GM18907 (cell line): ENCODE measurements around the gene SORCS2.

Source experiments
- ATAC-seq: cut with Tn5 transposase; IDR thresholded peaks from one replicate; pipeline ENCODE4 v1.9.1; 2021; ENCODE audit warnings: mild to moderate bottlenecking, moderate library complexity; ENCODE audit not compliant: unreplicated experiment

The SORCS2 gene

DNA sequence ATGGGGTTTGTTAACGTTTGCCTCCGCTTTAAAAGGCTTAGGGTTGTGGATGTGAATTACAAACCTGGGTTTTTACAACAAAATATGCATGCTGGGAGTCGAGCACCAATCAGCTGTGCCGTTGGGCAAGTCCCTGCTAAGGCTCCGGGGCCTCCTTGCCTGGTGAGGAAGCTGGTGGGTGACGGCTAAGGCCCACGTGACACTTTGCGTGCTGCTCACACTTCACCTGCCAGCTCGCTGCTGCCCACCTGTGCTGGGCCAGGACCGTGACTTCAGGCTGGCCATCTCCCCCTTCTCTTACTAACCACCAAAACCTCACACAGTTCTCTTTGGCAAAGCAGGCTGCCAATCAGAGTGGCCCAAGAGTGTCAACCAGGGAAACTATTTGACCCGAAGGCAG is 569.0 kb downstream of the SORCS2 start:
- ATAC-seq: no peak

DNA sequence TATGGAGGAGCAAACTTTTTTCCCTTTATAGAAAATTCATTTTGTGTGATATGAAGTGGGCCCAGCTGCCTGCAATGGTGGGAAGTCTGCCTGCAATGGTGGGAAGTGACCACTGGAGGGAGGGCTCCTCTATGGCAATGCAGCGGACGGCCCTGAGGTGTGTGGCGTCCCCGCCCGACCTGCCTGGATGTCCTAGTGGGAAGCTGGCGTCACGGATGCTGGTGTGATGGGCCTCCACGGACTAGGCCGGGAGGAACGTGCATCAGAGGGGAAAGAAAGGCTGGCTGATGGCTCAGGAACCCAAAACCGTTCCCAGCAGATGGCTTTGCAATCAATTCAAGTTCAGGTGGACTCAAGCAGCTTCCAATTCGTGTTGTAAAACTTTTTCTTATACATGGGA is 569.4 kb downstream of the SORCS2 start:
- ATAC-seq: peak; percentile 72

GRCh38 chr4:7762376-7763030 is 570.2 kb downstream of the SORCS2 start:
- ATAC-seq: no peak

DNA sequence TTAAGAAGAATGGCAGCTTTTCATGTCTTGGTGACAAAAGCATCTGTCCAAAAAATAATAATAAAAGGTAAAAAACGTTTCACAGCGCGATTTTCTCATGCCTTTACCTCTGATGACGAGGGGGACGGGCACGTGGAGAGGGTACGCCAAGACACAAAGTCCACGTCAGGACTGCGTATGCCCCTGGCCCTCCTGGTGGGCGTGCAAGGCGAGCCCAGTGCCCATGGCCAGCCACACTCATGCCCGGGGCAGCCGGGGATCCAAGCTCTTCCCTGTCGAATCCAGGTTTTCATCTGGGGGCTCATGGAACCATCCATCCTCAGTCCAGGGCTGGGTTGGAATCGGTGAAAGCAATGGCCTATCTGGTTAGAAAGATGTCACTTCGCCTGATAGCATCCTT is 570.8 kb downstream of the SORCS2 start:
- ATAC-seq: no peak

GRCh38 chr4:7763788-7764187 is 571.5 kb downstream of the SORCS2 start:
- no peak for ATAC-seq

DNA sequence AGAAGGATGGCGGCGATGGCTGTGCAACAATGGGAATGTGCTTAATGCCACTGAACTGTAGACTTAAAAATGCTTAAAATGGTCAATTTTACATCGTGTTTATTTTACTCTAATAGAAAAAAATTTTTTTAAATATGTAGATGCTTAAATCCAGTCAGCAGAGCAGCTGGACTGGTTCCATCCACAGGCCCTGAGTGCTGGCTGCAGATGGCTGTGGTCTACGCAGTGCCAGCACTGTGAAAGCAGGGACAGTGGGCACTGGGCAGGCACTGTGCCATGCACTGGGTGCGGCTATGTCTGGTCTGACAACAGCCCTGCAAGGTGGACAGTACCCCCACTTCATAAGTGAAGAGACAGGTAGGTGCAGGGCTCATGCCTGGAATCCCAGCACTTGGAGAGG is 572.1 kb downstream of the SORCS2 start:
- ATAC-seq: no peak

DNA sequence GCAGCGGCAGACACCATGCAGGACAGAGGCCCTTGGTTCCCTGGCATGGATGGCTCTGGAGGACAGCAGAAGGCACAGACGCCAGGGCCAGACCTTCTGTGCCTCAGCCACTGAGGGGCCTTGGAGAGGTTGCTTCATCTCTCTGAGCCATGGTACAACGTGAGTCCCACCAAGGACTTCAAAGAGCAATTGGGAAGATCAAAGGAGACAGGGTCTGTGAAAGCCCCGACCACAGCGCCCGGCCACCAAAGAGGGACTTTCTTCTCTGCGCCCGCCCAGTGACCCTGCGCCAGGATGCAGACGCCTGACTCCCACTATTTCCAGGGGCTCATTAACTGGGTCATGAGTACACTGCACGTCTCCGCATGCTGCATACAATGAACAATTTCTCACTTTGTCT is 573.3 kb downstream of the SORCS2 start:
- ATAC-seq: no peak

DNA sequence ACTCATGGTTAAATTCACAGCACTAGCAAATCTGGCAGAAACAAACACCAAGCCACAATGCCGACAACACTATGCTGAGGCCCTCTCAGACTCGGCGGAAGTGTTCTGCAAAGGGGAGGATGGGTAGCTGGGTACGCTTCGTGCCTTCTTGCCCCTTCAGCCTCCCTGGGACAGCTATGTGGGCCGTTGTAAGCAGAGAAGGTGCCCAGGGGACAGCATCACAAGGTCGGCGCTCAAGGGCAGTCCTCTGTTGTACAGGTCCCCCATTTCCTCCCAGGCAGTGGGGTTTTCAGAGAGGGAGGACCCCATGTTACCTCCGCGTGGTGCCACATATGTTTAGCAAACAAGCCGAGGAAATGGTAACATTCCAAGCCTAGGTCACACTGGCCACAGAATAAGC is 573.7 kb downstream of the SORCS2 start:
- no peak for ATAC-seq

DNA sequence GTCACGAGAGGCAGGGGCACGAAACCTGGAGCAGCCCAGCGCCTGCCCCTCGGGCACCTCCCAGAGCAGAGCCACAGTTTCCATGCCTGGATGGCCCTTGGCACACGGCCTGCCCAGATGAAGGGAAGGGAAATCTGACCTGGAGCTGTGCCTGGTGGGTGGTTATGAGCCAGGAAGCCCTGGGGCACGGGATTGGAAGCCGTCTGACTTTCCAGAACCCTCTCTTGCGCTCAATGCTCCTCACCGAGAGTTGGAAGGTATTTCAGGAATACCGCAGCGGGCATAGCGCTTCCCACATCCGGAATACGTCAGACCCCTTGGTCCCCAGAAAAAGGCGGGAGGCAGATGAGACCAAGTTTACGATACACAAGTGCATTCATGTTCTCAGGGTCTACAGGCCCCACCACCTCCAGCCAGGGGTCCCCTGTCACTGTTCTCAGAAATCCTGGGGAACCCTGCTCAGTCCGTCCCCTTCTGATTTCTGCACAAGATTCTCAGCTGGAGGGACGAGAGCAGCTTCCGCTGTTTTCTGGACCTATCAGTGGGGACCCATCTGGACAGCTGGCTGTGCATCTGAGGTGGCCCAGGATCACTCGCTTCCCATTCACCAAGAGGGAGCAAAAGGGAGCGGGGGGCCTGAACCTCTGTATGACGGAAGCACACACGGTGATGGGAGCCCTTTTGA is 574.5 kb downstream of the SORCS2 start:
- no peak for ATAC-seq

DNA sequence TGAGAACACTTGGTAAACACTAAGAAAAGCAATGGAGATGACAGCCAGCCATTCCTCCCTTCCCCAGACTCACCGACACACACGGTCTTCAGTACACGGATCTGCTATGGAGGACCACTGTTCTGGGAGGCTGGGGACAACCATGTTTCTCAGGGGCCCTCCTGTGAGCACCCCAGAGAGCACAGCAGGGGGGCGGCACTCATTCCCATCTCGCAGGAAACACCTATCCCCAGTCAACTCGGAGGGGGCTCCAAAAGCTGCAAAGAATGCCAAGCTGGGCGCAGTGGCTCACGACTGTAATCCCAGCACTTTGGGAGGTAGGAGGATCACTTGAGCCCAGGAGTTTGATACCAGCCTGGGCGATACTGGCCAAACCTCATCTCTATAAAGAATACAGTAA is 575.2 kb downstream of the SORCS2 start:
- ATAC-seq: no peak

GRCh38 chr4:7767966-7768365 is 575.6 kb downstream of the SORCS2 start:
- ATAC-seq: no peak

DNA sequence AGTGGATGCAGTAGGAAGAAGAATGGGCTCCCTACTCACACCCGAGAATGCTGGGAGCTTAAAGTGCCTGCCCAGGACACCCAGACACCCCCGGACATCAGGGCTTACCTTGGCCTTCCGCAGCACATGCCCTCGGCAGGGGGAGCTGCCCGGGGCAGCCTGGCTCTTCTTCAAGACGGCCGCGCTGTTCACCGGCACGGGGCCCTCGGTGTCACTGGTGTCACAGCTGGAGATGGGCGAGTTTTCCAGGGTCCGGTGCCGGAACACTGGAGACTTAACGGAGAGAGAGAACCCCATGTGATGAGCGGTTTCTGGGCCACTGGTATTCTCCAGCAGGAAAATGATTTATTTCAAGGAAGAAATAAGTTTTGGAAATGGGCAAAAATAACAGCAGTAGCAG is 576.4 kb downstream of the SORCS2 start:
- no peak for ATAC-seq

GRCh38 chr4:7769396-7770223 is 577.3 kb downstream of the SORCS2 start:
- no peak for ATAC-seq

- no peak for ATAC-seq
These were observed 578.1 kb downstream of the SORCS2 start for GRCh38 chr4:7770224-7771050.

GRCh38 chr4:7771056-7771455 is 578.7 kb downstream of the SORCS2 start:
- no peak for ATAC-seq

GRCh38 chr4:7771541-7772507 is 579.5 kb downstream of the SORCS2 start:
- peak; percentile 93 for ATAC-seq

- no peak for ATAC-seq
These were observed 580.5 kb downstream of the SORCS2 start for GRCh38 chr4:7772711-7773385.

DNA sequence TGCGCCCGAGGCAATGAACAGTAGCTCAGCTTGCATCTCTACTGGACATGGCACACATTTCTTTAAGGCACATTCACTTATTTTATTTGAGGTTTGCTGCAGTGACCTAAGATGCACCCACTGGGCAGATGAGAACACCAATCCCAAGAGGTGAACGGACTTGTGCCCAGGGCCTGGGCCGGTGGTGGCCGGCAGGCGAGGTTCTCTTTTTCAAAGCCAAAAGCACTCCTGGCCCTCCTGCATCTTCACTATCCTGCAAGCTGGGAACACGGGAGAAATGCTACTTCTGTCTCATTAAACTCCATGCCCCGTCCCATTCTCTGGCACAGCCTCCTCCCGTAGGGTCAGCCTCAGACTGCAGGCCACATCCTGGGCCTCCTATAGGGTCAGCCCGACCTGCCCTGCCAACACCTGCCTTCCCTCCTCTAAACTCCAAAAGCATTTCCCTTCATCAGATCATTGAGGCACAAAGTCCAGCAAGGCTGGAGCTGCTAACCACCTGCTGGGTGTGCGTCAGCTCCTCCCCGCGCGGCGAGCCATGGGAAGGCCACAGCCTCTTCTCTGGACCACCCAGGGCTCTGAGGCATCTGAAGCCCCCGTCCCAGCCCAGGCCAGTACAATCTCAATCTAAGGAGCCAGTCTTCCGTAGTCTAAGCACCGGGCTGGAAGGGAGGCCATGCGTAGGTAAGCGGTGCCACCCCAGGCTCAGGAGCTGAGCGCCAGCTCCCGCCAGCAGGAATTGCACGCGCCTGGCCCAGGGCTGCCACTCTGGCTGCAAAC is 581.3 kb downstream of the SORCS2 start:
- no peak for ATAC-seq
